ENCODE measurements around the gene MSANTD2. TPM values are rescaled to one million over a fixed set of nuclear protein-coding genes. Genes with fewer than 3 reads are reported as not detected.

Gene MSANTD2
- total and polyA plus RNA-seq, 9 of the 15 experiments (the other 6 are each of a cell fraction or from before 2014, with no cell fraction given) = 1.3 to 9.9 (median 5.3) TPM

DNA sequence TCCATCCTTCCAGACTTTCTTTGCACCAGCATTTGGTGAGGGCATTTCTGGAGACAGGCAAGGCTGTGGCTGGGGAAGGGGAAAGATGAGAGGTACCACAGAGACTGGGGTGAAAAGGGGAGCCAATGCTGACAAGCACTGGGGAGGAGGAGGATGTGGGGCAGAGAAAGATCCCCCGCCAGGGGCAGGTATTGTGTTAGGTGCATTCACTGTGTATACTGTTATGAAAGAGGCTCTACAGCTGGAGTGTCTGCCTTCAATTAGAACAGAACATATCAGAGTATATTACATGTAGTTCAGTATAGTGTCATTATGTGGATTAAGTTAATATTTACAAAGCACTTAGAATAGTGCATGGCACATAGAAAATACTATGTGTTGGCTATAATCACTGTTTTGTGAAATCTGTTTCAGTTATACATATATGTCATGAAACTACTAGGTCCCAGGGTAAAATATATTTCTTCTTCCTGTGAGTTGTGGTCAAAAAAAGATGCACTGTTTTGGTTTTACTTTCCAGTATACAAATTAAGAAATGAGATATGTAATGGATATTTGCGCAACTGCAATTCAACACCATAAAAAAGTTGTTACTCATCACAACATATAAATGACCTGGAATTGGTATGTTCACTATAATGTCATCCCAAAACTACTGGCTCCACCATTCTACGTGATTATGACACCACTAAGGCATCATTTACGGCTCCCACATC, 8.4 kb downstream of the MSANTD2 start (continued):
- TF ChIP-seq, protein P1, sequence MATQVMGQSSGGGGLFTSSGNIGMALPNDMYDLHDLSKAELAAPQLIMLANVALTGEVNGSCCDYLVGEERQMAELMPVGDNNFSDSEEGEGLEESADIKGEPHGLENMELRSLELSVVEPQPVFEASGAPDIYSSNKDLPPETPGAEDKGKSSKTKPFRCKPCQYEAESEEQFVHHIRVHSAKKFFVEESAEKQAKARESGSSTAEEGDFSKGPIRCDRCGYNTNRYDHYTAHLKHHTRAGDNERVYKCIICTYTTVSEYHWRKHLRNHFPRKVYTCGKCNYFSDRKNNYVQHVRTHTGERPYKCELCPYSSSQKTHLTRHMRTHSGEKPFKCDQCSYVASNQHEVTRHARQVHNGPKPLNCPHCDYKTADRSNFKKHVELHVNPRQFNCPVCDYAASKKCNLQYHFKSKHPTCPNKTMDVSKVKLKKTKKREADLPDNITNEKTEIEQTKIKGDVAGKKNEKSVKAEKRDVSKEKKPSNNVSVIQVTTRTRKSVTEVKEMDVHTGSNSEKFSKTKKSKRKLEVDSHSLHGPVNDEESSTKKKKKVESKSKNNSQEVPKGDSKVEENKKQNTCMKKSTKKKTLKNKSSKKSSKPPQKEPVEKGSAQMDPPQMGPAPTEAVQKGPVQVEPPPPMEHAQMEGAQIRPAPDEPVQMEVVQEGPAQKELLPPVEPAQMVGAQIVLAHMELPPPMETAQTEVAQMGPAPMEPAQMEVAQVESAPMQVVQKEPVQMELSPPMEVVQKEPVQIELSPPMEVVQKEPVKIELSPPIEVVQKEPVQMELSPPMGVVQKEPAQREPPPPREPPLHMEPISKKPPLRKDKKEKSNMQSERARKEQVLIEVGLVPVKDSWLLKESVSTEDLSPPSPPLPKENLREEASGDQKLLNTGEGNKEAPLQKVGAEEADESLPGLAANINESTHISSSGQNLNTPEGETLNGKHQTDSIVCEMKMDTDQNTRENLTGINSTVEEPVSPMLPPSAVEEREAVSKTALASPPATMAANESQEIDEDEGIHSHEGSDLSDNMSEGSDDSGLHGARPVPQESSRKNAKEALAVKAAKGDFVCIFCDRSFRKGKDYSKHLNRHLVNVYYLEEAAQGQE (IDR thresholded peaks at IDR 0.05; ENCODE audit: borderline replicate concordance) = no peak
- TF ChIP-seq, protein P1 (CRISPR knock-in tag; IDR thresholded peaks at IDR 0.05; ENCODE audit: low read depth) = no peak
- TF ChIP-seq, protein P2, sequence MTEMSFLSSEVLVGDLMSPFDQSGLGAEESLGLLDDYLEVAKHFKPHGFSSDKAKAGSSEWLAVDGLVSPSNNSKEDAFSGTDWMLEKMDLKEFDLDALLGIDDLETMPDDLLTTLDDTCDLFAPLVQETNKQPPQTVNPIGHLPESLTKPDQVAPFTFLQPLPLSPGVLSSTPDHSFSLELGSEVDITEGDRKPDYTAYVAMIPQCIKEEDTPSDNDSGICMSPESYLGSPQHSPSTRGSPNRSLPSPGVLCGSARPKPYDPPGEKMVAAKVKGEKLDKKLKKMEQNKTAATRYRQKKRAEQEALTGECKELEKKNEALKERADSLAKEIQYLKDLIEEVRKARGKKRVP (CRISPR knock-in tag; IDR thresholded peaks at IDR 0.05) = no peak
- TF ChIP-seq ZSCAN32 (CRISPR knock-in tag; IDR thresholded peaks at IDR 0.05) = no peak
- TF ChIP-seq SUPT5H (IDR thresholded peaks at IDR 0.05) = no peak
- no peak for TF ChIP-seq GTF2A2 (tag; IDR thresholded peaks at IDR 0.05)
- no peak for TF ChIP-seq NFYB (IDR thresholded peaks at IDR 0.05; ENCODE audit: extremely low read depth, insufficient read length)
- TF ChIP-seq HMGN3 (IDR thresholded peaks at IDR 0.05; ENCODE audit: borderline replicate concordance, extremely low read depth, insufficient read length, low read depth, low read length) = no peak
- no peak for TF ChIP-seq RBM15 (IDR thresholded peaks at IDR 0.05; ENCODE audit: insufficient read depth, low read length)
- TF ChIP-seq FOXK1 (CRISPR knock-in tag; IDR thresholded peaks at IDR 0.05; ENCODE audit: borderline replicate concordance) = no peak
- TF ChIP-seq SP1 (CRISPR knock-in tag; IDR thresholded peaks at IDR 0.05) = no peak
- TF ChIP-seq SAP30 (IDR thresholded peaks at IDR 0.05; ENCODE audit: borderline replicate concordance, insufficient read depth, low read depth, low read length, poor library complexity, severe bottlenecking) = no peak
